HG02970 (cell line): ENCODE results near the gene GIPC1.

Experiments
- ATAC-seq: cut with Tn5 transposase; IDR thresholded peaks from one replicate; pipeline ENCODE4 v1.9.1; 2021; ENCODE audit warnings: mild to moderate bottlenecking, moderate library complexity, moderate number of reproducible peaks; ENCODE audit not compliant: unreplicated experiment, low FRiP score

GIPC1 gene

DNA sequence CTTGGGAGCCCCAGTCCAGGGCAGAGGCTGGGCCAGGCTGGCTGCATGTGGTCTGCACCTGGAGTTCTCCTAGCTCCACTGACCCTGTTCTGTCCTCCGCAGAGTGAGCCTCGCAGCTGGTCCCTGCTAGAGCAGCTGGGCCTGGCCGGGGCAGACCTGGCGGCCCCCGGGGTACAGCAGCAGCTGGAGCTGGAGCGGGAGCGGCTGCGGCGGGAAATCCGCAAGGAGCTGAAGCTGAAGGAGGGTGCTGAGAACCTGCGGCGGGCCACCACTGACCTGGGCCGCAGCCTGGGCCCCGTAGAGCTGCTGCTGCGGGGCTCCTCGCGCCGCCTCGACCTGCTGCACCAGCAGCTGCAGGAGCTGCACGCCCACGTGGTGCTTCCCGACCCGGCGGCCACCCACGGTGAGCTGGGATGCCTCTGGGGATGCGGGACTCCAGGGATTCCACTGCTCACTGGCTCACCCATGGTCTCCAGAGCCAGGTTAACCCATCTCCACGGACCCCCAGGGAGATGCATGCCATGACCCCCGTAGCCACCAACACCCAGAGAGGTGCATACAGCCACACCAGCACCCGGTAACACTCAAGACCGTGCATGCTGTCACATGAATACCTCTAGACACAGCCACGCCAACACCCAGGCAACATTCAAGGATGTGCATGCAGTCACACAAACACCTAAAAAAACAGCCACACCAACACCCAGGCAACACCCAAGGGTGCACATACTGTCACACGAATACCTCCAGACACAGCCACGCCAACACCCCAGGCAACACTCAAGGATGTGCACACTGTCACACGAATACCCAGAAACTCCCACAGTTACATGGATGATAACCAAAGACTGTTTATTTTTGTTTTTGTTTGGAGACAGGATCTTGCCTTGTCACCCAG, 54.6 kb downstream of the GIPC1 start:
- ATAC-seq, result no peak

DNA sequence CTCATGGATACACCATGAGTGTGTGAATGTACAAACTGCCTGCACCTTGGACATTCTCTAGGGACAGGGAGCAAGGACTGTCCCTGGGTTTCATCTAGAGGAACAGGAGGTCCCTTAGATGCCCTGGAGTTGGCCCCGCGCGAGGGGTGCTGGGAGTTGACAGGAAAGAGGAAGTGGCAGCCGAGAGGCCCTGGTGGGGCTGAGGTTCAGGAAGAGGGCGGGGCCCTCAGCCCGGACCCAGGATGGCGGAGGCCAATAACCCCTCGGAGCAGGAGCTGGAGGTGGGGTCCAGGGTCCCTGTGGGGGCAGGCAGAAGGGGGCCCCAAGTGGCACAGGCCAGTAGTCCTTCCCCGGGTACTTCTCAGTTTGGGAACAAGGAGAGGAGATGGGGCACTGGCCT, 55.9 kb downstream of the GIPC1 start:
- peak; percentile 68 for ATAC-seq

DNA sequence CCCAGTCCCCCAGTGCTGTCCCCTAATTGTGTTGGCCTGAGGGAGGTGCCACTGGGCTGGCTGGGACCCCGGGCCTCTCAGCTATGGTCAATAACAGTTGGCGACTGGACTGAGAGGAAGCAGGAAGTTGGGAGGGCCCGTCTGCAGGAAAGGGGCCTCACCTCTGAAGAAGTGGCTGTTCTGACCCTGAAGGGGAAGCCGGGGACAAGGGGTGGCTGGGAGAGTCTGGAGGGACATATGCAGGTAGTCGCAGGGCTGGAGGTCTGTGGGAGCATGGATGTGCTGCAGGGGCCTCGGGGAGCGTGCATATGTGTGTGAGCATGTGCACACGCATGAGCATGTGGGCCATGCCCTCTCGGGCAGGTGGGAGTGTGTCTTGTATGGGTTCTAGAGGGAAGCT, 56.9 kb downstream of the GIPC1 start:
- no peak for ATAC-seq

DNA sequence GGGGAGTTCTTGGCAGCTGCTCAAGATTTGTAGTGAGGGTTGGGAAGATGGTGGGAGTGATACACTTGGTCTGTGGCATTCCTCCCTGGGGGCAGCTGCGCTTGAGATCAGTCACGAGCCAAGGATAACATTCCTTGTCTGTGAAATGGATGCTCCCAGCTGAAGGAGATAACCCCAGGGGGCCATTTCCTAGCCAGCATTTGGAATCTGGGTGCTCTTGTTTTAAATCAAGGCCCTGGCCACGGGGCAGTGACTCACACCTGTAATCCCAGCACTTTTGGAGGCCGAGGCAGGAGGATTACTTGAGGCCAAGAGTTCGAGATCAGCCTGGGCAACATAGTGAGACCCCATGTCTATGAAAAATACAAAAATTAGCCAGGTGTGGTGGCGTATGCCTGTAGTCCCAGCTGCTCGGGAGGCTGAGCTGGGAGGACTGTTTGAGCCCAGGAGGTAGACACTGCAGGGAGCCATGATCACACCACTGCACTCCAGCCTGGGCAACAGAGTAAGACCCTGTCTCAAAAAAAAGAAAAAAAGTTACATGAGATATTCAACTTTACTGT, 58.3 kb downstream of the GIPC1 start:
- ATAC-seq, result no peak

DNA sequence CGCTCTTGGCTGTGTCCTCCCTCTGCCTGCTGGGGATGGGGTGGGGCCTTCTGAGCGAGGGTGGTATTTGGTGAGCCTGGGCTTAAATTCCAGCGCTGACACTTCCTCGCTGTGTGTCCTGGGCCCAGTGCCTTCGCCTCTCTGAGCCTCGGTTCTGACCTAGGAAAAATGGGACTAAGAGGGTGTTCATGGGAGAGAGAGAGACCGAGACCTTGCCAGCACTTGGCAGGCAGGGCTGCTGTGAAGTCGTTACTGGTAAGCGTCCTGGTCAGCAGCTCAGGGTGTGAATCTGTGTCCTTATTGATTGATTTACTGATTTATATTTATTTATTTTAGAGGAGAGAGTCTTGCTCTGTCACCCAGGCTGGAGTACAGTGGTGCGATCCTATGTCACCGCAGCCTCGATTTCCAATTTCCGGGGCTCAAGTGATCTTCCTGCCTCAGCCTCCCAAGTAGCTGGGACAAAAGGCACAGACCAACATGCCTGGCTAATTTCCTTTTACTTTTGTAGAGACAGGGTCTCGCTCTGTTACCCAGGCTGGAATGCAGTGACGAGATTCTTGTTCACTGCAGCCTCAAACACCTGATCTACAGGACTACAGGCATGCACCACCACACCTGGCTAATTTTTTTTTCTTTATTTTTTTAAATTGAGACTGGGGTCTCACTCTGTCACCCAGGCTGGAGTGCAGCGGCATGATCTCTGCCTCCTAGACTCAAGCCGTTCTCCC, 60.4 kb downstream of the GIPC1 start:
- ATAC-seq, result no peak

DNA sequence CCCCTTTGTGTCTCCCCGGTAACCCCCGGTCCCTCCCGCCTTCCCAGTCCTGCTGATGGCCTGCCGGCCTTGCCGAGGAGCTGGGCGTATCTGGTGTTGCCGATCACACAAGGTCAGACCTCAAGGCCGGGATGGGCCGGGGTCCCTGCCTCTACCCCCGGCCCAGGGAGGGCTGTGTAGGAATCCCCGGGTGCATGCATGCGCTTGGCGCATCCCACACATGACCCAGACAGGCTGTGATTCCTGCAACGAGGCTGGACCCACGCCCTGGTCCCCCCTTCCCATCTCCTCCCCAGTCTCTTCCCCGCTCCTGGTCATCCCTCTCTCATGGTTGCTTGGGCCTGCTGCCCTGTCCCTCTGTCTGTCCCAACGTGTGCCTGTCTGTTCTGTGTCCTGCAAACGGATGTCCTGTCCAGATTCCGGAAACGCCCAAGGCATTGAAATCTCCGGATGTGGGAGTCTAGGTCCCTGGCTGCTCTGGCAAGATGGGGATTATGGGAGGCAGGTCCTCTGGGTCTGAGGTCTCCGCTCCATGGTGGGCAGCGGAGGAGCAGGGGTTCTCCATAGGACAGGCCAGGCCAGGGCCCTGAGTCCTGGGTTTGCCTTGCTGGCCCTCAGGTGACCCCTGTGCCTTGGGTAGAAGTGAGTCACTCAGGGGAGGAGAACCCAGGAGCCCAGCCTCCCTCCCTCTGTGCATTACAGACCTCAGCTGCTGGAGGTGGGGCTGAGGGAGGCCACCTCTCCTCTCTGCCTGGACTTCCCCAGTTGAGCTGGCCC, 61.2 kb downstream of the GIPC1 start:
- no peak for ATAC-seq

DNA sequence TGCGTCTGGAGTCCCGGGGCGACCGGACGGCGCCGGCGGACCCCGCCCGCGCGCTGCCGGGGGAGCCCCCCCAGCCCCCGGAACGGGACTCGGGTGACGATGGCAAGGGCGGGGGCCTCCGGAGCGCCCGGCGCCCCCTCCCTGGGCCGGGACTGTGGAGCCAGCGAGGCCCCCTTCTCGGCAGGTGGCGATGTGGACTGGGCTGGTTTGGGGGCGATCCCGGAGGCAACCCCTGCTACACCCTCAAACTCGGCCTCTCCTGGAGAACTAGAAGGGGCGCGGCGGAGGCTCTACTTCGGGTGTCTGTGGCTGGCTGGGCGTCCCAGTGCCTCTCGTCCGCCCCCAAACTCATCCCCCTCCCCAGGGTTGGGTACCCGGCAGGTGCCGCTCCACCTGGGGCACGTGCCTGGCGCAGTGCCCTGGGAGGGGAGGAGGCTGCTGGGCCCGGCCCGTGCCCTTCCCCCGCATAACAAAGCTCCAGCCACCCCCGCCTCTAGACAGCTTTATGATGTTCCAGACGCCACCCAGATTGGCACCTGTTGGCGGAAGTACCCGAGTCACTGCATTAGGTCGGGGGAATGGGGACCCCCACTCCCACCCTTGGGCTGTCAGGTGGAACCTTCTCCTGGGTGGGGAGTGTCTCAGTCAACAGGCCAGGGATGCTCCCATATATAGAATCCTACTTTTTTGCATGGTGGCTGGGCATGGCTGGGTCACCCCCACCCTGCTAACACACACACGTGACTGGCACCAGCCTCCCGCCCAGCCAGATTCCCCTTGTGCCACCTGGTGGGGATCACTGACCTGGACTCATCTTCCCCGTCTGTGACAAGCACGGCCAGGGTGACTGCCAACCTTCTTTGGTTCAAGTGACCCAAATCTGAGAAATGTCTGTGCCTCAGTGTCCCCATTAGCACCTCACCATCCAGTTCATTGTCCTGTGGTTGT, 62.1 kb downstream of the GIPC1 start:
- ATAC-seq, result peak; percentile 33

DNA sequence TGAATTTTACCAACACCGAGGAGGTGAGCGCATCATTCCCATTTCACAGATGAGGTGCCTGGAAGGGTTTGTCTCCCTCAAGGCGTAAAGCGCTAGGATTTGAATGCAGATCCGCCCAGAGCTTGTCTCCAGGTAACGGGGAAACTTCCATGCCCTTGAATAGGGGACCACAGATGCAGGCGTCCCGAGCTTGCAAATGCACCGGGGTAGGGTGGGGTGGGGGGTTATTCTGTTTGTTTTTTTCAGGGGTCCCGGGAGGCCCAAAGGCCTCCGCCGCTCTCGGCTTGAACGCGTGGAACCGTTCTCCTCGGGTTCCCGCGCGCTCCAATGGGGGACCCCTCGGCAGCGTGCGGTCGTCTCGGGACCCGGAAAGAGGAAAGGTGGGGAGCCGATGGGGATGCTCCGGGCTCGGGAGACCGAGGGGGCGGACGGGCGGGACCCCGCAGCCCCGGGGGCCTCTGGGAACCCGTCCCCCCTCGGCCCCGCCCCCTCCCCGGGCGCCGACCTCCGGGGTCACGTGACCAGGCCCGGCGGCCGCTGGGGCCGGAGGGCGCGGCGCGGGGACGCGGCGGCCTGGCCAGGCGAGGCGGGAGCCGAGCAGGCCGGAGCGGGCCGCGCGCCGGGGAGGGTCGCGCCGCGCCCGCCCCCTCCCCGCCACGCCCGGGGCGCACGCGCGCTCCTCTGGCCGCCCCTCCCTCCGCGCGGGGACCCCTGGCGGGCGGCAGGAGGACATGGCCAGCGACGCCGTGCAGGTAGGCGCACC, 63.0 kb downstream of the GIPC1 start, which contains the start of gene PKN1:
Gene PKN1, plus strand, starts transcription at position 516 of the 763 bp plus-strand sequence. Its CDS starts 216 bp downstream, at position 732.
- peak; percentile 63 for ATAC-seq

DNA sequence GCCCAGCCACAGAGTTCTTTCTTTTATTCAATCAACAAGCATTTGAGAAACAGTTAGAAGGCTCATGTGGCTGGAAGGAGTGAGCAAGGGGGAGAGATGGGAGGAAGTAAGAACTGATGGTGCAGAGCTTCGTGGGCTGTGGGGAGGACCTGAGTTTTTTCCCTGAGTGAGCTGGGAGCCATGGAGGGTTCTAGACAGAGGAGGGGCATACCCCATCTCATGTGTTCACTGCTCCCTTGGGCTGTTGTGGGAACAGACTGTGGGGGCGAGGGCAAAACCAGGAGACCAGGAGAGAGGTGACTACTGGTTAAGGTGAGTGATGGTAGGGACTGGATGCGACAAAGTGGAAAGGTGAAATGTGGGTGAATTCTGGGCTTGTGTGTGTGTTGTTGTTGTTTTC, 65.2 kb downstream of the GIPC1 start:
- no peak for ATAC-seq

DNA sequence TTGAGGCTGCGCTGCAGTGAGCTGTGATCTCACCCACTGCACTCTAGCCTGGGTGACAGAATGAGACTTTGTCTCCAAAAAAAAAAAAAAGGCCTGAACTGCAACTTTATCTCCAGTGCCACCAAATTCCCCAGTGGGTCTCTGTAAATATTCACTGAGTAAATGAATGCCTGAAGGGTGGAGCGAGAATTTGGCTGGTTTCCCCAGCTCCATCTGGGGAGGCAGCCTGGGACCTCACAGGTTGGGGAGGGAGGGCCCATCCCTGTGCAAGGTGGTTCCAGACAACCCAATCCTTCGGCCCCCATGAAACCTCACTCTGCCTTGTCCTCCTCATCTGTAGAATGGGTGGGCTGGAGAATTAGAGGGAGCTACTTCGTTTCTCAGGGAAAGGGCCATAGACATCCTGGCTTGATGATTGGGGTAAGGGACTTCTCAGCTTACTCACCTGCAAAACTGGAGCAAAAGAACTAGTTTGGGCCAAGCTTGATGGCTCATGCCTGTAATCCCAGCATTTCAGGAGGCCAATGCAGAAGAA, 67.0 kb downstream of the GIPC1 start:
- ATAC-seq, result no peak
